ENCODE data around the gene GNGT1.

Gene GNGT1

DNA sequence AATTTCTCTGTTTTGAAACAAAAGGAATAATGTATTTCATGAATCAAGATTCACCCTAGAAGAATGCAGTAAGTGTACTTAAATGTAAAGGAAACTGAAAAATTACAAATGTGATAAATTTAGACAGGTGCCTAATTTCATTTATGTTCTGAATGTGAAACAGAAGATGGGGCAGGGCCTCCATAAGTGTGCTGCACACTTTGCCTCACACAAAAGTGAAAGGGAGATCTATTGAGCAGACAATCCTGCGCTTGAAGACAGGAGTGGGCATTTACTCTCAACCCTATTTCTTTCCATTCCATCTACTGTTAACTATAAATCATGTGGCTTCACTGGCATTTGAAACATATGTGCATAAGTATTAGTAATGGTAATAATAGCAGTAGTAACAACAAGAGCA is 51.4 kb downstream of the GNGT1 start:
- no peak for DNase-seq (ENCODE audit: extremely low read depth, low read depth)
- TF ChIP-seq CTCF (IDR thresholded peaks at IDR 0.05; ENCODE audit: low read depth, low read length), result no peak

DNA sequence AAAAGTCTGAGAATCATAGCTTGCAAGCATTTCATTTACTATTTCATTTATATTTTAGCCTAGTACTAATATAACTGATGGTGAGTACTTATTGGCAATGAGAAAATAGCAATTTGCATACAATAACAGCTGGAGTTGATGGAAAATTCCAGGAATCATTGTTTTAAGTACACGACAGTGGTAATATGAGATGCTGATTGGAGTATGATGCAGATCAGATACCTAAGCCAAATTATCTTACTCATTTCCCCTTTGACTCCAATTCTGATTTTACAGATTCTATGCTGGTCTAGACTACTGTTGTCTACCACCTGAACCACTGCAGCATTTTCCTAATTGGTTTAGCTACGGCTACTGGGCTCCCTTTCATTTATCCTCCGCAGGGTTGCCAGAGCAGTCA is 51.8 kb downstream of the GNGT1 start:
- DNase-seq (ENCODE audit: extremely low read depth, low read depth), result no peak
- no peak for TF ChIP-seq CTCF (IDR thresholded peaks at IDR 0.05; ENCODE audit: low read depth, low read length)

DNA sequence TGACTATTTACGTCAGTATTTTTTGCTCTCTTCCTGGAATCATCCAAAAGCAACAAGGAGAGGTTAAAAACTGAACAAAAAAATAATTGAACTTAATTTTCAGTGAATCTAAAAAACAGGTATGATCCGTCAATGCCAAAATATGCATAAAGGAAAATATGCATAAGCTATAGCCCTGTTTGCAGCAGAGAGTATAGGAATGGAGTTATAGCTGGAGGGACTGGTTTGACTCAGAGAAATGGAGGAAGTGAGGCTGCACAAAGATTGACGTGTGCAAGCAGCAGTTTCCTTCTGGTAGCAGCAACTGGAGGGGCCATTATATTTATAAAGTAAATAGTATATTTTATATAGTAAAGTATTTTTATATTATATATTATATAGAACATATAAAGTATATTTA is 52.3 kb downstream of the GNGT1 start:
- DNase-seq (ENCODE audit: extremely low read depth, low read depth), result no peak
- no peak for TF ChIP-seq CTCF (IDR thresholded peaks at IDR 0.05; ENCODE audit: low read depth, low read length)
